CD14-positive monocyte (primary cell): ENCODE measurements around the gene PILRA. TPM values are rescaled to one million over a fixed set of nuclear protein-coding genes. Genes with fewer than 3 reads are reported as not detected.
"Not testable (repeated sequence)": the region's sequence is repeated elsewhere in the genome, so short reads cannot be mapped to it uniquely, and the experiment has no call there.

Experiments
- DNase-seq, 3 donors: peaks; one replicate each; pipeline ENCODE4 v3.0.0-alpha.2; 2011 to 2022
- H2AFZ ChIP-seq: 2 replicates; pipeline ENCODE4 v1.6.0; 2012; ENCODE audit warnings: mild to moderate bottlenecking, low read depth, low read length, inconsistent platforms; ENCODE audit not compliant: insufficient read depth, poor library complexity, severe bottlenecking
- H3K27ac ChIP-seq, 2 donors: 1 replicate in 1 of 2; 2 replicates in 1 of 2; pipeline ENCODE4 v1.5.1; 2012 to 2013; ENCODE audit warnings: low read length in 2 of 2, control low read depth in 1 of 2, inconsistent platforms in 1 of 2, low read depth in 1 of 2, mild to moderate bottlenecking in 1 of 2
- H3K27me3 ChIP-seq, 2 donors: one replicate each; pipeline versions ENCODE4 v1.6.0 to v1.6.1; 2011 to 2013; ENCODE audit warnings: low read length in 2 of 2; ENCODE audit not compliant: control insufficient read depth in 2 of 2, insufficient read depth in 2 of 2
- H3K36me3 ChIP-seq, 2 donors: replicated peaks in 1 of 2; 1 replicate in 1 of 2; 2 replicates in 1 of 2; pipeline versions ENCODE4 v1.5.1 to v1.6.1; 2012 to 2013; ENCODE audit warnings: low read length in 2 of 2, control low read depth in 1 of 2, inconsistent platforms in 1 of 2, mild to moderate bottlenecking in 1 of 2; ENCODE audit not compliant: insufficient read depth in 2 of 2, control insufficient read depth in 1 of 2
- H3K4me1 ChIP-seq, 2 donors: 1 replicate in 1 of 2; 2 replicates in 1 of 2; pipeline versions ENCODE4 v1.5.1 to v1.6.1; 2012 to 2013; ENCODE audit warnings: low read length in 2 of 2, control low read depth in 1 of 2, inconsistent platforms in 1 of 2, mild to moderate bottlenecking in 1 of 2, moderate library complexity in 1 of 2; ENCODE audit not compliant: insufficient read depth in 2 of 2, control insufficient read depth in 1 of 2
- H3K4me2 ChIP-seq: replicated peaks from 2 replicates; pipeline ENCODE3; 2012; ENCODE audit warnings: low read length, moderate library complexity, mild to moderate bottlenecking; ENCODE audit not compliant: poor library complexity, severe bottlenecking; ENCODE audit errors: extremely low read depth
- H3K4me3 ChIP-seq, 3 experiments: fragments of 200-600 bp in 1 of 3; sonication (generic) in 1 of 3; replicated peaks in 1 of 3; 1 replicate in 2 of 3; 2 replicates in 1 of 3; pipeline ENCODE4 v1.5.1; 2011 to 2013; ENCODE audit warnings: low read length in 3 of 3, mild to moderate bottlenecking in 3 of 3, control low read depth in 2 of 3, low read depth in 2 of 3, inconsistent platforms in 1 of 3, moderate library complexity in 1 of 3
- H3K79me2 ChIP-seq: 2 replicates; pipeline ENCODE4 v1.6.0; 2012; ENCODE audit warnings: mild to moderate bottlenecking, control low read depth, inconsistent platforms, low read length, moderate library complexity; ENCODE audit not compliant: insufficient read depth
- H3K9ac ChIP-seq: 2 replicates; pipeline ENCODE4 v1.6.0; 2017; ENCODE audit warnings: low read length, mild to moderate bottlenecking; ENCODE audit not compliant: insufficient read depth, poor library complexity, severe bottlenecking
- H3K9me3 ChIP-seq, 2 donors: replicated peaks in 1 of 2; 1 replicate in 1 of 2; 2 replicates in 1 of 2; pipeline versions ENCODE4 v1.5.1 to v1.6.1; 2012 to 2013; ENCODE audit warnings: low read length in 2 of 2, control low read depth in 1 of 2; ENCODE audit not compliant: control insufficient read depth in 1 of 2, insufficient read depth in 1 of 2
- H4K20me1 ChIP-seq: 2 replicates; pipeline ENCODE4 v1.6.0; 2012; ENCODE audit warnings: mild to moderate bottlenecking, low read length, control low read depth, moderate library complexity; ENCODE audit not compliant: insufficient read depth
- H3K27ac Mint-ChIP-seq, 7 donors: one replicate each; pipeline ENCODE4 v1.8.0; 2020; ENCODE audit warnings: mild to moderate bottlenecking in 7 of 7, mixed read lengths in 7 of 7, moderate library complexity in 6 of 7, inconsistent platforms in 2 of 7
- H3K27me3 Mint-ChIP-seq, 3 donors: one replicate each; pipeline ENCODE4 v1.8.0; 2021 to 2022; ENCODE audit warnings: low read depth in 3 of 3, mild to moderate bottlenecking in 3 of 3, mixed read lengths in 3 of 3, moderate library complexity in 3 of 3, inconsistent platforms in 1 of 3
- H3K36me3 Mint-ChIP-seq, 2 donors: one replicate each; pipeline ENCODE4 v1.8.0; 2020; ENCODE audit warnings: mixed read lengths in 2 of 2, inconsistent platforms in 1 of 2, mild to moderate bottlenecking in 1 of 2
- H3K4me1 Mint-ChIP-seq: one replicate; pipeline ENCODE4 v1.8.0; 2020; ENCODE audit warnings: mild to moderate bottlenecking, mixed read lengths
- H3K4me3 Mint-ChIP-seq, 2 donors: one replicate each; pipeline ENCODE4 v1.8.0; 2020; ENCODE audit warnings: mild to moderate bottlenecking in 2 of 2, mixed read lengths in 2 of 2, moderate library complexity in 1 of 2
- H3K9me3 Mint-ChIP-seq, 7 donors: one replicate each; pipeline ENCODE4 v1.8.0; 2020 to 2022; ENCODE audit warnings: mixed read lengths in 7 of 7, mild to moderate bottlenecking in 6 of 7, moderate library complexity in 6 of 7, inconsistent platforms in 2 of 7
- WGBS: methylation state at CpG from one replicate; pipeline ENCODE4 v1.1.5; 2013; ENCODE audit warnings: missing lambda C conversion rate; ENCODE audit not compliant: insufficient coverage; 5-methylcytosine and 5-hydroxymethylcytosine counted together
- intact Hi-C, 2 donors: fragments of 100-400 bp; cut with micrococcal nuclease; formaldehyde crosslinking; loops; one replicate each; pipeline versions ENCODE4 v1.15.0 to v1.15.1; 2023
- polyA plus RNA-seq, 3 donors: library from polyadenylated mRNA; depleted of rRNA in 1 of 3; unstranded in 2 of 3; stranded (reverse) in 1 of 3; fragments of 300-500 nt in 2 of 3; fragments of >200 nt in 1 of 3; fragmentation: Illumina TruSeq in 2 of 3; gene quantifications; 1 replicate in 2 of 3; 2 replicates in 1 of 3; pipeline ENCODE4 v1.2.3, GENCODE V29; 2012 to 2021
- TF ChIP-seq, protein P1 (sequence below): fragments of 200-600 bp; IDR thresholded peaks from one replicate; pipeline ENCODE4 v1.8.0; 2022; ENCODE audit warnings: antibody characterized with exemption, mild to moderate bottlenecking

Gene PILRA
- polyA plus RNA-seq, 3 donors = 316 to 491 (median 364) TPM

DNA sequence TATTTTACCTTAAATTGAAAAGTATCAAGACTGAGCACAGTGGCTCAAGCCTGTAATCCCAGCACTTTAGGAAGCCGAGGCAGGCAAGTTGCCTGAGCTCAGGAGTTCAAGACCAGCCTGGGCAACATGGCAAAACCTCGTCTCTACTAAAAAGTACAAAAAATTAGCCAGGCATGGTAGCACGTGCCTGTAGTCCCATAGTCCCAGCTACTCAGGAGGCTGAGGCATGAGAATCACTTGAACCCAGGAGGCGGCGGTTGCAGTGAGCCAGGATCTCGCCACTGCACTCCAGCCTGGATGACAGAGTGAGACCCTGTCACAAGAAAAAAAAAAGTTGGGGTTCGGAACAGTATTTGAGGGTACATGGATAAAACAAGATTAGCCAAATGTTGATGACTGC, 66.0 kb downstream of the PILRA start:
- peaks cover 20 to 29% of the 10 kb centered on the region in 2 donors for H3K4me1 ChIP-seq
- not testable (repeated sequence) for H4K20me1 ChIP-seq, DNase-seq, H3K9ac ChIP-seq, H3K27me3 Mint-ChIP-seq, H3K4me3 ChIP-seq, H3K9me3 Mint-ChIP-seq, H2AFZ ChIP-seq, H3K36me3 ChIP-seq, H3K4me2 ChIP-seq, H3K9me3 ChIP-seq, H3K27me3 ChIP-seq, H3K36me3 Mint-ChIP-seq, H3K4me3 Mint-ChIP-seq, H3K27ac ChIP-seq
- H3K79me2 ChIP-seq = peaks cover 21% of the 10 kb centered on the region
- peak overlapping the region in 2 of 7 donors; percentile 21 to 40 for H3K27ac Mint-ChIP-seq
- peaks cover 22% of the 10 kb centered on the region for H3K4me1 Mint-ChIP-seq
- 100% methylated on average over 5 of the region's 7 CpGs for WGBS
- intact Hi-C loops = loop anchor here in 1 of 2 donors (10.0 kb wide), 1 partner anchor 236 kb away; the partner anchor contains the start of gene GNB2

GRCh38 chr7:100441641-100442535, 68.6 kb downstream of the PILRA start:
- Histone ChIP-seq H4K20me1 (no peaks in the 10 kb centered on the region), H2AFZ (no peak overlapping the region), H3K27ac (no peak overlapping the region), H3K4me1 (peaks cover 25 to 27% of the 10 kb centered on the region in 2 donors), H3K79me2 (no peaks in the 10 kb centered on the region), H3K9me3 (no peaks in the 10 kb centered on the region), H3K4me3 (no peak overlapping the region), H3K4me2 (no peak overlapping the region), H3K36me3 (no peaks in the 10 kb centered on the region), H3K27me3 (no peaks in the 10 kb centered on the region), H3K9ac (no peak overlapping the region)
- intact Hi-C loops = no loop called here
- H3K4me1 Mint-ChIP-seq = peaks cover 29% of the 10 kb centered on the region
- peaks cover 0 to 2% of the 10 kb centered on the region in 2 donors for H3K36me3 Mint-ChIP-seq
- no peak for DNase-seq
- peaks cover 0 to 2% (median 0%) of the 10 kb centered on the region in 7 donors for H3K9me3 Mint-ChIP-seq
- H3K27me3 Mint-ChIP-seq = peaks cover 0 to 1% (median 0%) of the 10 kb centered on the region in 3 donors
- H3K4me3 Mint-ChIP-seq = no peak overlapping the region
- WGBS = 89% methylated on average over 8 of the region's 11 CpGs
- H3K27ac Mint-ChIP-seq = peak overlapping the region in 2 of 7 donors; percentile 13 to 58
- TF ChIP-seq, protein P1, sequence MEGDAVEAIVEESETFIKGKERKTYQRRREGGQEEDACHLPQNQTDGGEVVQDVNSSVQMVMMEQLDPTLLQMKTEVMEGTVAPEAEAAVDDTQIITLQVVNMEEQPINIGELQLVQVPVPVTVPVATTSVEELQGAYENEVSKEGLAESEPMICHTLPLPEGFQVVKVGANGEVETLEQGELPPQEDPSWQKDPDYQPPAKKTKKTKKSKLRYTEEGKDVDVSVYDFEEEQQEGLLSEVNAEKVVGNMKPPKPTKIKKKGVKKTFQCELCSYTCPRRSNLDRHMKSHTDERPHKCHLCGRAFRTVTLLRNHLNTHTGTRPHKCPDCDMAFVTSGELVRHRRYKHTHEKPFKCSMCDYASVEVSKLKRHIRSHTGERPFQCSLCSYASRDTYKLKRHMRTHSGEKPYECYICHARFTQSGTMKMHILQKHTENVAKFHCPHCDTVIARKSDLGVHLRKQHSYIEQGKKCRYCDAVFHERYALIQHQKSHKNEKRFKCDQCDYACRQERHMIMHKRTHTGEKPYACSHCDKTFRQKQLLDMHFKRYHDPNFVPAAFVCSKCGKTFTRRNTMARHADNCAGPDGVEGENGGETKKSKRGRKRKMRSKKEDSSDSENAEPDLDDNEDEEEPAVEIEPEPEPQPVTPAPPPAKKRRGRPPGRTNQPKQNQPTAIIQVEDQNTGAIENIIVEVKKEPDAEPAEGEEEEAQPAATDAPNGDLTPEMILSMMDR = no peak
